ENCODE data around the gene EPHB2.

Gene EPHB2

GRCh38 chr1:22751124-22751531 lies 40.5 kb downstream of the EPHB2 start:
- DNase-seq (ENCODE audit: low read depth in 2 of 2) = no peak

GRCh38 chr1:22752339-22752738 lies 41.7 kb downstream of the EPHB2 start:
- DNase-seq (ENCODE audit: low read depth in 2 of 2) = no peak

GRCh38 chr1:22753481-22753971 lies 42.9 kb downstream of the EPHB2 start:
- no peak for DNase-seq (ENCODE audit: low read depth in 2 of 2)

- DNase-seq (ENCODE audit: low read depth in 2 of 2) = no peak
These were observed 43.6 kb downstream of the EPHB2 start for GRCh38 chr1:22754106-22754768.

DNA sequence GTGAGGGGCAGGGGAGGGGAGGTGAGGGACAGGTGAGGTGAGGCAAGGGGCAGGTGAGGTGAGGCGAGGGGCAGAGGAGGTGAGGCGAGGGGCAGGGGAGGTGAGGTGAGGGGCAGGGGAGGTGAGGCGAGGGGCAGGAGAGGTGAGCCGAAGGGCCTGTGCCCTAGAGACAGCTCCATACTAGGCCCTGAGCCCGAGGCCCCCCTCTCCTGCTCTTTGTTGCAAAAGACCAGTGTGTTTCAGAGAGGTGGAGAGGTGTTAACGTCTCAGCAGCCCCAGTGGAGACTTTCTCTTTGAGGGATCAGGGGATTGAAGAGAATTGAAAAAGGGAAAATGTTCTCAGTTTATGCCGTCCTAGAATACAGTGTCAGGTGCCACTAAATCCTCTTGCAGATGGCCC lies 44.2 kb downstream of the EPHB2 start:
- no peak for DNase-seq (ENCODE audit: low read depth in 2 of 2)

GRCh38 chr1:22755641-22756040 lies 45.0 kb downstream of the EPHB2 start:
- DNase-seq (ENCODE audit: low read depth in 2 of 2) = no peak

- DNase-seq (ENCODE audit: low read depth in 2 of 2) = no peak
These were observed 45.6 kb downstream of the EPHB2 start for GRCh38 chr1:22756125-22756735.

- DNase-seq (ENCODE audit: low read depth in 2 of 2) = no peak
These were observed 49.8 kb downstream of the EPHB2 start for GRCh38 chr1:22760455-22760854.

GRCh38 chr1:22761101-22761500 lies 50.5 kb downstream of the EPHB2 start:
- DNase-seq (ENCODE audit: low read depth in 2 of 2) = no peak

DNA sequence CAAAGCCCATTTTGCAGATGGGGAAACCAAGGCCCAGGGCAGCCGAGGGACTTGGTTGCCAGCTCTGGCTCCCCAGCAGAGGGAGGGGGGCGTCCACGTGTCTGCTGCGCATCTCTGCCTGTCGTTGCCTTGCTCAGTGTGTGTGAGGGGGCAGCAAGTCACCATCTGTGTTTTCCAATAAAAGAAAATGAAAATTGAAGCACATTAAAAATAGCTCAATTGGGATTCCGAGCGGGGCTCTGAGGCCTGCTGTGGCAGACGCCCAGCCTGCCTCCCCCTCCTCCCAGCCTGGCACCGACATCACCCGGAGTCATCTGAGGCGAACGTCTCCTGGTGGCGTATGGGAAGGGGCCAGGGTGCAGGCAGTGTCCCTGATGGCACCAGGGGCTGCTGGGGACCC lies 51.2 kb downstream of the EPHB2 start:
- DNase-seq (ENCODE audit: low read depth in 2 of 2) = no peak

DNA sequence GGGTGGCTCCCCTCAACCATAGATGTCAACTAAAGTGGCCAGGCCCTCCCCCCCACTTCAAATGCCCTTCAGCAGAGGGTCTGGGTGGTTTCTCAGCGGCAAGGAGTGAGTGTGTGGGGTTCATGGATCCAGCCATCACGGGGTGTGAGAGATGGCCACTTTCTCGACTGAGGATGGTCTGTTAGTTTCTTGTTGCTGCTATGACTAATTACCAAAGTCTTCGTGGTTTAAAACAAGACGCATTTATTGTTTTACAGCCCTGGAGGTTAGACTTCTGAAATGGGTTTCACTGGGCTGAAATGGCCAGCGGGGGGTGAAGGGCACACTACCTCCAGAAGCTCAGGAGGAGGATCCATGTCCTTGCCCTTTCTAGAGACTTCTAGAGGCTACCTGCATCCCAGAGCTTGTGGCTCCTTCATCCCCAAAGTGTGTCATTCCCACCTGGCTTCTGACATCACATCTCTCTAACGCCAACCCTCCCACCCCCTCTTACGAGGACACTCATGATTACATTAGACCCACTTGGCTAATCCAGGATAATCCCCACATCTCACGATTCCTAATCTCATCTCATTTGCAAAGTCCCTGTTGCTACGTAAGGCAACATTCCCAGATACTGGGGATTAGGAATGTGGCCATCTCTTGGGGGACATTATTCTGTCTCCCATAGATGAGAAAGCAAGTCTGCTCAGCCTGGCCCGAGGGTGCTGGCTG lies 53.0 kb downstream of the EPHB2 start:
- no peak for DNase-seq (ENCODE audit: low read depth in 2 of 2)

DNA sequence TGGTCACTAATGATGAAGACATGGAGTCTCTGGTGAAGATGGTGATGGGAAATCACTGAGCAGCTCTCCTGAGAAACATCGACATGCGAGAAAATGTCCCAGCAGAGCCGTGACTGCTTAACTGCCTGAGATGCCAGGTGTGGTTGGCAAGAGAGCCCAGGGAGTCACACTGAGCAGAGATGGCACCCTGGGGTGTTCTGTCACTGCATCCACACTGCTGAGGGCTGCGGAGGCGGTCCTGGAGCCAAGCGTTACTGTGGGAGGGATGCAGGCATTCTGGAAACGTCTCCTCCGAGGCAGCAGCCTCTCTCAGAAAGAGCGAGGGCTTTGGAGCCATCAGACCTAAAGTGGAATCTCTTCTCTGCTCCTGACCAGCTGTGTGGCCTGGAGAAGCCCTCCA lies 57.2 kb downstream of the EPHB2 start:
- no peak for DNase-seq (ENCODE audit: low read depth in 2 of 2)

DNA sequence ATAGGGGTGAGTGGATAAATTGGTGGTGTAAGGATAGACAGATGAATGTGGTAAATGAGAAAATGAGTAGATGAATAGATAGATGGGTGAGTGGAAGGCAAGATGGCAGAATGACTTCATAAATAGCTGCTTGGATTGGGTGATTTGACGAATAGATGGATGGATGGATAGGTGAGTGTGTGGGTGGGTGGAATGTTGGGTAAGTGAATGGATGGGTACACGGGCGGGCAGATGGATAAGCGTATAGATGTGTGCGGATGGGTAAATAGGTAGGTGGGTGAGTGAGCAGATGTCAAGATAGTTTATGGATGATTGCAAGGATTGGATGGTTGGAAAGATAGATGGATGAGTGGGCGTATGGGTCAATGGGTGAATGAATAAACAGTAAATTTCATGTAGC lies 59.3 kb downstream of the EPHB2 start:
- DNase-seq (ENCODE audit: low read depth in 2 of 2) = no peak

- DNase-seq (ENCODE audit: low read depth in 2 of 2) = no peak
These were observed 61.4 kb downstream of the EPHB2 start for GRCh38 chr1:22772014-22772413.

DNA sequence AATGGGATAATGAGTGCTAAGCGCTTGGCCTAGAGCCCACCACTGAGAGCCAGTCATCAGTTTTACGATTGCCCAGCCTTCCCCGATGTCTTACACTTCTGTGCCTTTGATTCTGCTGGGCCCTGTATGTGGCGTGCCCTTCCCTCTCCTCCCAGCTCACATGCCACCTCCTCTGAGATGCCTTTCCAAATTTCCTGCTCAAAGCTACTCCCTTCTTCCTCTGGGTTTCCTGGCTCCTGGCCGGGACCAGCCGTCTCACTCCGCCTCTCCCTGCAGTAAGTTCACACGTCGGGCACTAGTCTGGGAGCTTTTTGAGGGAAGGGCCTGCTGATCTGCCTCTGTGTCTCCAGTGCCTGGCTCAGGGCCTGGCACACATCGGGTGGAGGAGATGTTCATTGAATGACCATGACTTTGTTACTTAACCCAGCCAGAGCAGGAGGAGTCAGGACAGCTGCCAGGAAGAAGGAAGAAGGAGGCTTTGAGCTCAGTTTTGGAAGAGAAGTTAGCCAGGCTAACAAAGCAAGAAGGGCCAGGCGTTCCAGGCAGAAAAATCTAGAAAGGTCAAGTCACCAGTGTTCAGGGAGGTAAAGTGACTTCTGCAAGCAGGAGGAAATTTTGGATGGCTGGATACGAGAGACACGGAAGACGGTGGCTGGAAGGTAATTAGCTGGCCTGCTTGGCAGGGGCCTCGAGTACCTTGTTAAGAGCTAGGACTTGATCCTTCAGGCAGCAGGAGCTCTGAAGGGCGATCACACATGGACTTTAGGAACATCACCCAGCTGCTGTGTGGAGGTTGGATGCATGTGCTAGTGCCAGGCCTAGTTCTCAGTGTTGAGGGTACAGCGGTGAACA lies 63.6 kb downstream of the EPHB2 start:
- DNase-seq (ENCODE audit: low read depth in 2 of 2) = no peak

GRCh38 chr1:22774833-22775182 lies 64.2 kb downstream of the EPHB2 start:
- no peak for DNase-seq (ENCODE audit: low read depth in 2 of 2)

- DNase-seq (ENCODE audit: low read depth in 2 of 2) = no peak
These were observed 64.8 kb downstream of the EPHB2 start for GRCh38 chr1:22775478-22775877.

DNA sequence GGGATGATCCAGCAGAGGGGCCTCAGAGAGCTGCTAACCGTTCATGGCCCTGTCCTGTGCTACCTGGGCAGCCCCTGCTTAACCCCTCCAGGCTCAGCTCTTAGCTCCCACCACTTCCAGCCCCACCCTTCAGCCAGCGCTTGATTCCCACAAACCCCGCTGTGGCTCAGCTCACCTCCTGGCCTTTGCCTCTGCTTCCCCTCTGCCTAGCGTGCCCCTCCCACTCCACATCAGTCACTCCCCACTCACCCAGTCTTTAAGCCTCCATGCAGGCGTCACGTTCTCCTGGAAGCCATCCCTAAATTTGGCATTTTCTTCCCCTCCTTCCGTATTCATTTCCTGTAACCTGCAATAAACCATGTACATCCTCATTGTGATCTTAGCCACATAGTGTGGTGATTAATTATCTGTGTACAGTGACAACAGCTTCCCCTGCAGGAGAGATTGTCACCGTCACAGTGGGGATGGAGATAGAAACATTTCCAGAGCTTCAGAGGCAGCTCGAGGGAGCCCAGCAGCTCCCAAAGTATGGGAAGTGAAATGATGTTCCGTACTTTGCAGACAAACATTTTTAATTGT lies 65.5 kb downstream of the EPHB2 start:
- DNase-seq (ENCODE audit: low read depth in 2 of 2) = no peak

GRCh38 chr1:22777388-22778057 lies 66.9 kb downstream of the EPHB2 start:
- DNase-seq (ENCODE audit: low read depth in 2 of 2) = no peak

DNA sequence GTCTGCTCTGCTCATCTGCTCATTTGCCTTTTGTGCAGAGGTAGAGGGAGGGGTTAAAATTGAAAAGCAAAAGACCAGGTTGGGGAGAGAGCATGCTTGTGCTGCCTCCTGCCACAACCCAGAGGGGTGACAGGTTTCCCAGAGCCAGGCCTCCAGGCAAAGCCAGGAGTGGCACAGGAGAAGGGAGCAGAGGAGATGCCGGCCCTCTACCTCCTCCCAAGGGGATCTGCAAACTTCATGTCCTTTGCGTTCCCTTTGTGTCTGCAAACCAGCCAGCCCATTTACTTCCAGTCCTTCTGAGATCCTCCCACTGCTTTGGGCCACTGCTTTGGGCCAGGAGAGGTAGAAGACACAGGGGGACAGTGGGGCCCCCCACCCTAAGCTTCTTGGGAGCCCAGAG lies 67.8 kb downstream of the EPHB2 start:
- DNase-seq (ENCODE audit: low read depth in 2 of 2) = no peak

DNA sequence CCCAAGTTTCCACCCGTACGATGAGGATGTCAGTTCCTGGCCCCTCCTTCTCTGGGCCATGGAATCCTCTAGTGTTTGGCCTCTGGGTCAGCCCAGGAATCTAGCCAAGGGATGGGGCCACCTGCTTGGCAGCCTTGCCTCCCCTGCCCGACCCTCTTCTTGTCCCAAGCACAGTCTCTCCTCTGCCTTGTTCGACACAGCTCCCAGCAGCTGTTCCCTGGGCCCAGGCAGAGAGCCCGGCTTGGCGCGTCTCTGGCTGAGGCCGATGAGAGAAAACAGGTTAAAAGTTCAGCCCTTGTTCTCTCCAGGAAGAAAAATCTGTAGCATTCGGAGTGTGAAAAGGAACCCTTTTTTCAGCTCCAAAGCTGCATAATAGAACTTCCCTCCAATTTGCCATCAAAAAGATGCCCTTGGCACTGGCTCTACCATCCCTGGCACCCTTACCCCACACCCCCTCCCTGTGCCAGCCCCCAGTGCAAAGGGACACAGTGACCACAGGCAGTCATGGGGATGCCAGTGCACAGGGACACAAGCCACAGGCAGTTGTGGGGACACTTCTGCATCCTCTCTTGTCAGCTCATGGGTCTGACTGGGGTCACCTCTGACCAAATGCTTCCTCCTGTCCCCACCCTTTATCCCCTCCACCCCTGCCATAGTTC lies 68.4 kb downstream of the EPHB2 start:
- no peak for DNase-seq (ENCODE audit: low read depth in 2 of 2)

All from stimulated activated CD4-positive, alpha-beta T cell treated with anti-CD3 and anti-CD28 coated beads, Interleukin-1b, Interleukin-23, amount 100 ng/mL, for 1 hour (primary cell).